ENCODE data around the gene JOSD1. TPM values are rescaled to one million over a fixed set of nuclear protein-coding genes. Genes with fewer than 3 reads are reported as not detected.

Gene JOSD1
- total and polyA plus RNA-seq, 2 experiments from 2014 or later = 18.6 to 104 TPM

GRCh38 chr22:38684895-38685294 lies 15.8 kb downstream of the JOSD1 start:
- WGBS (ENCODE audit: low lambda C conversion rate, missing lambda C conversion rate) = 95% methylated on average over 9 of the region's 9 CpGs
- Histone ChIP-seq H3K4me2 (no peak overlapping the region), H2AFZ (no peak overlapping the region), H3K4me1 (ENCODE audit: insufficient read depth) (peaks cover 8% of the 10 kb centered on the region), H3K27me3 (no peaks in the 10 kb centered on the region), H4K20me1 (ENCODE audit: insufficient read depth, poor library complexity, severe bottlenecking) (peaks cover 8% of the 10 kb centered on the region), H3K4me3 (no peak overlapping the region), H3K36me3 (replicated peaks; ENCODE audit: insufficient read depth, low read depth) (peaks cover 4% of the 10 kb centered on the region), H3K79me2 (peaks cover 41% of the 10 kb centered on the region), H3K9me3 (ENCODE audit: low read depth) (no peaks in the 10 kb centered on the region), H3K9me2 (replicated peaks; ENCODE audit: insufficient read depth) (no peaks in the 10 kb centered on the region), H3K27ac (no peak overlapping the region)
- no peak for DNase-seq (ENCODE audit: low spot score)
- no peak for TF ChIP-seq EZH2 (IDR thresholded peaks at IDR 0.05; ENCODE audit: borderline replicate concordance)
- no peak for TF ChIP-seq EZH2phosphoT487 (IDR thresholded peaks at IDR 0.05; ENCODE audit: low read depth, severe bottlenecking, unreplicated experiment)
- TF ChIP-seq CTCF (IDR thresholded peaks at IDR 0.05; ENCODE audit: poor library complexity) = no peak

- H3K27me3 ChIP-seq = no peaks in the 10 kb centered on the region
- peak within 1 kb of the TSS; percentile 96 for H3K4me3 ChIP-seq
- H3K27ac ChIP-seq = peak within 1 kb of the TSS; percentile 78
- H3K4me1 ChIP-seq (ENCODE audit: insufficient read depth) = peaks cover 4% of the 10 kb centered on the region
- no peaks in the 10 kb centered on the region for H3K9me3 ChIP-seq (ENCODE audit: low read depth)
- no peaks in the 10 kb centered on the region for H4K20me1 ChIP-seq (ENCODE audit: insufficient read depth, poor library complexity, severe bottlenecking)
- H3K79me2 ChIP-seq = peaks cover 17% of the 10 kb centered on the region
- H2AFZ ChIP-seq = peak within 1 kb of the TSS; percentile 71
- H3K36me3 ChIP-seq (replicated peaks; ENCODE audit: insufficient read depth, low read depth) = peaks cover 4% of the 10 kb centered on the region
- H3K9me2 ChIP-seq (replicated peaks; ENCODE audit: insufficient read depth) = no peaks in the 10 kb centered on the region
- TF ChIP-seq CTCF (IDR thresholded peaks at IDR 0.05; ENCODE audit: poor library complexity) (peak; percentile 89), EZH2 (IDR thresholded peaks at IDR 0.05; ENCODE audit: borderline replicate concordance) (no peak), EZH2phosphoT487 (IDR thresholded peaks at IDR 0.05; ENCODE audit: low read depth, severe bottlenecking, unreplicated experiment) (no peak)
- WGBS (ENCODE audit: low lambda C conversion rate, missing lambda C conversion rate) = under 1% methylated on average over 60 of the region's 60 CpGs
- DNase-seq (ENCODE audit: low spot score) = peak; percentile 95
- peak within 1 kb of the TSS; percentile 96 for H3K4me2 ChIP-seq
Observed at GRCh38 chr22:38681582-38682335, 19.0 kb downstream of the JOSD1 start, which contains the start of gene TOMM22. Gene TOMM22 (plus strand): TSS chr22:38681957. CDS start chr22:38681979, 22 bp downstream.

GRCh38 chr22:38675833-38676232 lies 24.9 kb downstream of the JOSD1 start:
- TF ChIP-seq EZH2 (IDR thresholded peaks at IDR 0.05; ENCODE audit: borderline replicate concordance) (no peak), EZH2phosphoT487 (IDR thresholded peaks at IDR 0.05; ENCODE audit: low read depth, severe bottlenecking, unreplicated experiment) (no peak), CTCF (IDR thresholded peaks at IDR 0.05; ENCODE audit: poor library complexity) (no peak)
- no peak overlapping the region for H3K4me3 ChIP-seq
- H4K20me1 ChIP-seq (ENCODE audit: insufficient read depth, poor library complexity, severe bottlenecking) = no peaks in the 10 kb centered on the region
- H3K9me3 ChIP-seq (ENCODE audit: low read depth) = no peaks in the 10 kb centered on the region
- H3K4me2 ChIP-seq = no peak overlapping the region
- no peak overlapping the region for H2AFZ ChIP-seq
- H3K9me2 ChIP-seq (replicated peaks; ENCODE audit: insufficient read depth) = no peaks in the 10 kb centered on the region
- no peaks in the 10 kb centered on the region for H3K27me3 ChIP-seq
- H3K36me3 ChIP-seq (replicated peaks; ENCODE audit: insufficient read depth, low read depth) = no peaks in the 10 kb centered on the region
- H3K27ac ChIP-seq = no peak overlapping the region
- no peak for DNase-seq (ENCODE audit: low spot score)
- H3K79me2 ChIP-seq = no peaks in the 10 kb centered on the region
- 93% methylated on average over 3 of the region's 3 CpGs for WGBS (ENCODE audit: low lambda C conversion rate, missing lambda C conversion rate)
- H3K4me1 ChIP-seq (ENCODE audit: insufficient read depth) = no peaks in the 10 kb centered on the region
